Kidney (tissue), 14 donors: ENCODE measurements around the gene S100A6. TPM values are rescaled to one million over a fixed set of nuclear protein-coding genes. Genes with fewer than 3 reads are reported as not detected.

Experiments
- DNase-seq, 5 donors: peaks; one replicate each; pipeline ENCODE4 v3.0.0-alpha.2; 2013 to 2020
- FAIRE-seq: peaks from 2 replicates; lab custom pipeline; 2012; peaks lifted over from hg19 to GRCh38; lab: Jason Lieb, UNC
- H3K27ac ChIP-seq, 2 donors: one replicate each; pipeline ENCODE4 v1.7.0; 2013; ENCODE audit warnings: low read depth in 2 of 2, low read length in 2 of 2, inconsistent platforms in 1 of 2
- H3K27me3 ChIP-seq: one replicate; pipeline ENCODE4 v1.7.1; 2013; ENCODE audit warnings: low read length, inconsistent platforms; ENCODE audit not compliant: control insufficient read depth, insufficient read depth
- H3K36me3 ChIP-seq, 3 donors: one replicate each; pipeline versions ENCODE4 v1.7.0 to v1.7.1; 2013; ENCODE audit warnings: low read length in 3 of 3, control low read depth in 1 of 3, inconsistent platforms in 1 of 3; ENCODE audit not compliant: insufficient read depth in 3 of 3, control insufficient read depth in 2 of 3
- H3K4me1 ChIP-seq, 3 donors: one replicate each; pipeline versions ENCODE4 v1.7.0 to v1.7.1; 2013; ENCODE audit warnings: low read length in 3 of 3, inconsistent platforms in 1 of 3, low read depth in 1 of 3; ENCODE audit not compliant: control insufficient read depth in 2 of 3, insufficient read depth in 2 of 3
- H3K4me3 ChIP-seq, 3 donors: one replicate each; pipeline versions ENCODE4 v1.7.0 to v1.8.1; 2013; ENCODE audit warnings: low read length in 3 of 3, control low read depth in 1 of 3, inconsistent platforms in 1 of 3
- H3K9ac ChIP-seq, 3 donors: one replicate each; pipeline versions ENCODE4 v1.7.0 to v1.7.1; 2013; ENCODE audit warnings: low read length in 3 of 3, control low read depth in 1 of 3, inconsistent platforms in 1 of 3
- H3K9me3 ChIP-seq, 3 donors: one replicate each; pipeline versions ENCODE4 v1.7.0 to v1.7.1; 2013; ENCODE audit warnings: low read length in 3 of 3, control low read depth in 1 of 3, inconsistent platforms in 1 of 3; ENCODE audit not compliant: control insufficient read depth in 2 of 3, insufficient read depth in 1 of 3
- CTCF ChIP-seq: IDR thresholded peaks from 3 replicates; pipeline ENCODE4 v1.5.1; 2012; ENCODE audit warnings: mild to moderate bottlenecking, moderate library complexity, borderline replicate concordance; ENCODE audit not compliant: insufficient read depth; ENCODE audit errors: extremely low read depth
- intact Hi-C: fragments of 100-400 bp; cut with DNase I; formaldehyde crosslinking; loops from one replicate; pipeline ENCODE4 v1.11.1; 2022
- polyA plus RNA-seq: library from polyadenylated mRNA; stranded (reverse); fragments of 350-450 nt; fragmentation: Illumina TruSeq; extraction: RNeasy Lipid Tissue Mini Kit (QIAGEN cat#74804); gene quantifications from one replicate; pipeline ENCODE4 v1.2.3, GENCODE V29; 2014; ENCODE audit warnings: low read depth, low replicate concordance; ENCODE audit not compliant: insufficient read depth
- total RNA-seq: library from RNA; stranded (reverse); fragmentation: NEBNext Ultra II Directional; extraction: Animal tissue kit (Norgen Biotek cat#: 25700); gene quantifications from one replicate; pipeline ENCODE4 v1.2.1, GENCODE V29; 2021
- donor health status: control.
- donor health status: control.
- donor health status: control.
- donor health status: control.
- donor health status: control.
- donor health status: DM: yes; HTN: yes; CAD: no.
- donor health status: Normal renal cell carcinoma (clear cell type).

S100A6 gene
- total and polyA plus RNA-seq, 2 donors from 2014 or later = 1,542 to 1,580 TPM

- H3K9me3 ChIP-seq = no peaks in the 10 kb centered on the region
- H3K27me3 ChIP-seq = no peaks in the 10 kb centered on the region
- no peak overlapping the region for H3K9ac ChIP-seq
- intact Hi-C loops = no loop called here
- FAIRE-seq (no peak), DNase-seq (no peak)
- H3K4me3 ChIP-seq = no peak overlapping the region
- no peak for TF ChIP-seq CTCF
- H3K36me3 ChIP-seq = no peaks in the 10 kb centered on the region
- H3K27ac ChIP-seq = no peak overlapping the region
- peaks cover 0 to 4% (median under 1%) of the 10 kb centered on the region in 3 donors for H3K4me1 ChIP-seq
Observed at GRCh38 chr1:153560241-153560640, 24.4 kb upstream of the S100A6 start.

GRCh38 chr1:153557877-153558276, 22.1 kb upstream of the S100A6 start:
- DNase-seq (no peak), FAIRE-seq (no peak)
- Histone ChIP-seq H3K4me3 (no peak overlapping the region), H3K36me3 (no peaks in the 10 kb centered on the region), H3K9me3 (no peaks in the 10 kb centered on the region), H3K4me1 (peaks cover 0 to 17% (median 9%) of the 10 kb centered on the region in 3 donors), H3K27me3 (no peaks in the 10 kb centered on the region), H3K27ac (no peak overlapping the region), H3K9ac (no peak overlapping the region)
- intact Hi-C loops = no loop called here
- no peak for TF ChIP-seq CTCF

- FAIRE-seq (no peak), DNase-seq (no peak)
- Histone ChIP-seq H3K4me3 (no peak overlapping the region), H3K36me3 (no peaks in the 10 kb centered on the region), H3K4me1 (peaks cover 0 to 17% (median 9%) of the 10 kb centered on the region in 3 donors), H3K9me3 (no peaks in the 10 kb centered on the region), H3K27me3 (no peaks in the 10 kb centered on the region), H3K9ac (no peak overlapping the region), H3K27ac (no peak overlapping the region)
- no peak for TF ChIP-seq CTCF
- intact Hi-C loops = no loop called here
Observed at GRCh38 chr1:153556348-153556747, 20.6 kb upstream of the S100A6 start.
